GM18951 (cell line): Measurements from ENCODE around the gene MYO3B.

Experiments
- POLR2A ChIP-seq: IDR thresholded peaks from 4 replicates; pipeline ENCODE4 v1.6.1; 2011; ENCODE audit warnings: mild to moderate bottlenecking; ENCODE audit not compliant: insufficient read length, insufficient read depth; ENCODE audit errors: extremely low read depth
- in situ Hi-C: fragments of 300-500 bp; cut with MboI; formaldehyde crosslinking; loops from one replicate; pipeline ENCODE4 v1.12.0; 2022; ENCODE audit warnings: low sequenced_read_pairs, mixed read lengths, inconsistent platforms; ENCODE audit not compliant: unreplicated experiment

Gene MYO3B

GRCh38 chr2:170221317-170222288 is 43.7 kb downstream of the MYO3B start:
- no peak for TF ChIP-seq POLR2A
- in situ Hi-C loops: no loop called here

- in situ Hi-C loops: no loop called here
- no peak for TF ChIP-seq POLR2A
These were observed 44.4 kb downstream of the MYO3B start for GRCh38 chr2:170222298-170222697.

DNA sequence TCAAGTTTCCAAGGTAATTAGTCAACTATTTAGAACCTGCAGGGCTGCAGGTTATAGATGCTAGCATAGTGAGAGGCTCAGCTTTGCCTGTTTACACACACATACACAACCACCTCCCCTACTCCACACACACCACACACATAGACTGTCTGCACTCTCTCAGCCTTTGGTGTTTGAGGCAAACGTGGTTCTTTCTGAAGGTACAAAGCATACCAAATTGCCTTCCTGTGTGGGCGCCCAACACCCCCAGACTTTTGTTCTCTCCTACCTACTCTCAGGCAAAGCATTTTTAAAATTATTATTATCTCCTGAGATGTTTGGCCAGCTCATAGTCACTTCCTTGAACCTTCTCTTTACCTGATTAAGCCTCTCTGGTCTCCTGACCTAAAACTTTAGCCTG is 44.9 kb downstream of the MYO3B start:
- in situ Hi-C loops: no loop called here
- TF ChIP-seq POLR2A: no peak

DNA sequence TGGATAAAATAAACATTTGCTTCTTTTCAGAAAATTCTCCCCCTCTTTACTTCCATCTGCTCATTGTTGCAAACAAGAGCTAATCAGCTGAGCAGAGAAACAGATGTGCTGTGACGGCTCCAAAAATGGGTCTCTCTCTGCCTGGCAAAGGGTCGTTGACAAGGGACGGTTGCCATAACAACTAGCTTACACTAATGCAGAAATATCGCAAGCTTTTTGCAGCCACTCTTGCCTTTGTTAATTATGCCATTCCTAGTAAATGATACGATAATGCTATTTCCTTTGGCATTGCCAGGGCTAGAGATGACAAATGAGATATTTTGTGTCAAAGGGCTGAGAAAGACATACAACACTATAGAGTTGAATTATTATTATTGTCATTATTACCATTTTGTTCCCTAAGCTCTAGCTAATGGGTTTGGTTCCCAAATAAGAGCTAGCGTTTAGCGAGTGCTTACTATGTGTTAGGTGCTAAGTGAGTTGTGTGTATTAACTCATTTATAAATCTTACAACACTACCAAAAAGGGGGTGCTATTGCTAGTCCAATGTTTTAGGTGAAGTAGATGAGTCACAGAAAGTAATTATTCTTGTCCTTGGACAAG is 46.8 kb downstream of the MYO3B start:
- no peak for TF ChIP-seq POLR2A
- in situ Hi-C loops: no loop called here

DNA sequence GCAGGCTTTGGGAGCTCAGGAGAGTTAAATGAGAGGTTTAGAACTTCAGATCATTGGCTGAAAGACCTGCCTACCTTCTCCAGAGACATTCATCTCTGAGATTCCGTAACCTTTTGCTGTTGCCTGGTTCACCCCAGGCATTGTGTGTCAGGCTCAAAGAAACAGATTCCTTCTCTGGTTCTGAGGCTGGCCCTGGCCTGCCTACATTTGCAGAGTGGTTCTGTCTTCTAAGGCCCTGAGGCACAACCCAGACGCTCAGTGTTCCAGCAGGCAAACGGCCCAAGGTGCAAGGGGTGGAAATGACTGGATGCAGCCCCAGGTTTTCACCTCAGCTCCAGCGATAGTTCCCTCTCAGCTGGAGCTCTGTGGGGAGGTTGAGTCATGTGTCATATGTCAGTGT is 48.3 kb downstream of the MYO3B start:
- in situ Hi-C loops: no loop called here
- TF ChIP-seq POLR2A: no peak

DNA sequence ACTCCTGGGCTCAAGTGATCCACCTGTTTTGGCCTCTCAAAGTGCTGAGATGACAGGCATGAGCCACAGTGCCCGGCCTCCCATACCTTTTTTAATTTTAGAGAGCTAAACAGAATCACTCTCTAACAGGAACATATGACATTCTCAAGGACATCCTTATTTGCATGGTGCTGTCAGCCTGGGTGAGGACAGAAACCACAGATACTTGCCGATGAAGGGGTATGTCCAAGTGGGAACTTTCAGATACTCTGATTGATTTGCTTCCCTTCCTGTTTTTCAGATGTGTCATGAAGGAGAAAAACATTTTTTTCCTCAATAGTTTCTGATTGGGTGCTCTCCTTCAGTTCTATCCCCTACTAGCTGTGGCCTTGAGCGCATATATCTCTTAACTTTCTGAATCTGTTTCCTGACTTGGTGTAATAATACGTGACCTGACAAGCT is 49.6 kb downstream of the MYO3B start:
- TF ChIP-seq POLR2A: no peak
- in situ Hi-C loops: no loop called here

DNA sequence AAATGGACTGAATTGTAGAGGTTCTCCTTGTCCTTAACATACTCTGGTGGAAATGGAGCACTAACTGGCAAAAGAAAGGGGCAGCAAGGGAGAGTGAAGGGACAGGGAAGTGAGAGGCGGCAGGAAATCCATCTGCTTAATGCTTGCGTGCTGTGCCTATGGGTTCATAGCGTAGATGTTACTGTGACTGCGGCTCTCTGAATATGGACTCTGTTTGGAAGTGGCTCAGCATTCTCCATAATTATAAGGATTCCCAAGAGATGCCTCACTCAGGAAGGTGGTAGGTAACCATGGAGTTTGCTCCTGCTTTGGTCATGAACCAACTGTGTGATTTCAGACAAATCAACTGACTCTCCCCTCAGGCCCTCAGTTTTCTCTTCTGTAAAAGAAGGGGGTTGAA is 50.0 kb downstream of the MYO3B start:
- TF ChIP-seq POLR2A: no peak
- in situ Hi-C loops: no loop called here

DNA sequence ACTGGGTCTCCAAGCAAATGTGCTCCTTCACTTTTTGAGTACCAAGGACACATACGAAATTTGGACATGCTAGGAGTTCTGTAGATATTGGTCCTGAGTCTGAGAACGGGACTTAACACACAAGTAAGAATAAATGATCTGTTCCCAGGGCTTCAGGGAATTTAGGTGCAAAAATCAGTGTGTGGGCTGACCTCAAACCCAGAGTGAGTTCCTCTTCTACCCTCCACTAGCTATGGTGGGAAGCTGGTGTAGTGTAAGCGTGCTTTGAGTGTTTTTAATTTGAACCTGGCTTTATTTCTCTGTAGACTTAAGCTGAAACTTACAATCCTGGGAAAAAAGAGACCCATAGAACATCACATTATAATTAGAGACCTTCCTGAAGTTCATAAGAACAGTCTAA is 50.5 kb downstream of the MYO3B start:
- TF ChIP-seq POLR2A: no peak
- in situ Hi-C loops: no loop called here

- TF ChIP-seq POLR2A: no peak
- in situ Hi-C loops: no loop called here
These were observed 51.2 kb downstream of the MYO3B start for GRCh38 chr2:170229125-170229524.

DNA sequence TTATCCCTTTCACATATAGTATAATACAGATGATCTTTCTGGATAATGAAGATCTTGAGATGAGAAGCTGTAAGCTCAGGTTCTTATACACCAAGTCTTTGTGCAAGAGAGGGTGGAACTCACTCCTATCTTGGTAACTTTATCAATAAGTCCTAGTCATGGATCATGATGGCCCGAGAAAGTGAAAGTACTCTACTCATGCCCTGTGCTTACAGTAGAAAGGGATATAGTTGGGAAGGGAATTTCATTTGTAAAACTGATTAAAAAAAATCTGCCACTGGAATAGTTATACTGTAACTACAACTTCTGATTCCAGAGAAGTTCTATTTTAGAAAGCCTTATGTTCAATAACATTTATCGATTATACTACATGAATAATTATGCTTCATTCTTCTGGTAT is 51.8 kb downstream of the MYO3B start:
- TF ChIP-seq POLR2A: no peak
- in situ Hi-C loops: loop anchor here (10.0 kb wide), 1 partner anchor 585 kb away; the partner anchor contains the start of gene GAD1

DNA sequence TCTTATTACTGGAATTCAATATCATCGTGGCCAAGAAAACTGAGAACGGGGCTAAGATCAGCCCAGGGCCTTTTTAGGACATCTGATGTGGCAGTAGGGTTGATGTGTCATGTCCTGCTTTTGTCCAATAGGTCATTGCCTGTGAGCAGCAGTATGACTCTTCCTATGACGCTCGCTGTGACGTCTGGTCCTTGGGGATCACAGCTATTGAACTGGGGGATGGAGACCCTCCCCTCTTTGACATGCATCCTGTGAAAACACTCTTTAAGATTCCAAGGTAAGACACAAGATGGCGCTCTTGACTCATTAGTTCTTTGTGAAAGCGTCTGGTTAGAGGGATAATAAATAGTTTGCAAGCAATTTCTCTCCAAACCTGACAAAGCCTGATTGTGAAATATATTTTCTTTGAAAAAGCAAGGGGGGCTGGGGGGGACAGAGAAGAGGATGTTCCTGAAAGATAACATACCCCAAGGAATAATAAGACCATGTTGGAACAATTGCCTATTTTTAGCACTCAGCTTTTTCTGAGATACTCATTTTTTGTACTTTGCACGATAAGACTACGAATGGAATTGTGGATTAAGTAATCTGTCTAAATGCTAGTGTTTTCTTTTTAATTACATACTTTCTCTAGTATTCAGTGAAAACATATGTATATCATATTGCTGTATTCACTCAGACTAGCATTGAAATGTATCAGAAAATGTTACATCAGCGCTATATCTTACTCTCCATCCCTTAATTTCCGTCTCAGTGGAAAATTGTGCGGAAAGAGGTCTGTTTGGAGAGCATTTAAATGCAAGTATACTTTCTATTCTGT is 58.1 kb downstream of the MYO3B start:
- TF ChIP-seq POLR2A: no peak
- in situ Hi-C loops: loop anchor here (10.0 kb wide), 1 partner anchor 579 kb away; the partner anchor contains the start of gene GAD1

GRCh38 chr2:170236680-170237047 is 58.7 kb downstream of the MYO3B start:
- in situ Hi-C loops: loop anchor here (10.0 kb wide), 1 partner anchor 578 kb away; the partner anchor contains the start of gene GAD1
- no peak for TF ChIP-seq POLR2A

DNA sequence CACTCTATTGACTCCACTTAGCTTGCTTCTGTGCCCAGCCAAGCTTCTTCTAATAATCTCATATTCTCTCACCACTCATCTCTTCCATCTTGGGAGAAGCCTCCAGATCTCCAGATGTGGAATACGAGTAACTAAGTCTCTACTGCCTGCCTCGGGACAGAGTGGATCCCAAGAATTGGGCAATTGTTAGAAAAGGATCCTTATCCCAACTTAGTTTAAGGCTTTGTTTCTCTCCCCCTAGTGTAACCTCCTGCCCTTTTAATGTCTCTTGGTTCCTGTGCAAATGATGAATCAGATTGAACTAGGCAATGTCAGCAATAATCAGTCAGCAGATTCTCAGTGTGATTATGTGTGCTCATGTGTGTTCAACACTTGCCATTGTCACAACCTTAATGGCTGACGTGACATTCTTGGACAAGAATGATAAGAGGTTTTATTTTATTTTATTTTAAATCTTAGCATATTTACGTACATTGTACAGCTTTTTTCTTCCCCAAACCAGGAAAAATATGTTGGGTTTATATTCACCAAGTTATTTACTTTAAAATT is 59.7 kb downstream of the MYO3B start:
- TF ChIP-seq POLR2A: no peak
- in situ Hi-C loops: loop anchor here (10.0 kb wide), 1 partner anchor 577 kb away; the partner anchor contains the start of gene GAD1
